Activated CD4-positive, alpha-beta T cell treated with anti-CD3 and anti-CD28 coated beads, Interleukin-2, amount 10 ng/mL, durations not matched to agents 24 days and 14 days (primary cell): Measurements from ENCODE around the gene TMEM44. TPM values are rescaled to one million over a fixed set of nuclear protein-coding genes. Genes with fewer than 3 reads are reported as not detected.
"Not testable (repeated sequence)": the region's sequence is repeated elsewhere in the genome, so short reads cannot be mapped to it uniquely, and the experiment has no call there.

ENCODE experiments used
- DNase-seq: peaks from one replicate; pipeline ENCODE4 v3.0.0; 2022
- H3K27ac Mint-ChIP-seq: one replicate; pipeline ENCODE4 v1.8.0; 2022; ENCODE audit warnings: mild to moderate bottlenecking, mixed read lengths
- H3K27me3 Mint-ChIP-seq: one replicate; pipeline ENCODE4 v1.8.0; 2022; ENCODE audit warnings: mixed read lengths
- H3K36me3 Mint-ChIP-seq: one replicate; pipeline ENCODE4 v1.8.0; 2022; ENCODE audit warnings: low read depth, mild to moderate bottlenecking, mixed read lengths
- H3K4me1 Mint-ChIP-seq: one replicate; pipeline ENCODE4 v1.8.0; 2021; ENCODE audit warnings: mixed read lengths
- H3K4me3 Mint-ChIP-seq: one replicate; pipeline ENCODE4 v1.8.0; 2022; ENCODE audit warnings: mild to moderate bottlenecking, moderate library complexity, mixed read lengths
- H3K9me3 Mint-ChIP-seq: one replicate; pipeline ENCODE4 v1.8.0; 2021; ENCODE audit warnings: mixed read lengths
- intact Hi-C: fragments of 100-400 bp; cut with micrococcal nuclease; formaldehyde crosslinking; loops from one replicate; pipeline ENCODE4 v1.15.1; 2023
- total RNA-seq: library from RNA; stranded (reverse); gene quantifications from 2 replicates; pipeline ENCODE4 v1.2.3, GENCODE V29; 2022

Gene TMEM44
- total RNA-seq, 1 donor from 2014 or later: 2.4 TPM

DNA sequence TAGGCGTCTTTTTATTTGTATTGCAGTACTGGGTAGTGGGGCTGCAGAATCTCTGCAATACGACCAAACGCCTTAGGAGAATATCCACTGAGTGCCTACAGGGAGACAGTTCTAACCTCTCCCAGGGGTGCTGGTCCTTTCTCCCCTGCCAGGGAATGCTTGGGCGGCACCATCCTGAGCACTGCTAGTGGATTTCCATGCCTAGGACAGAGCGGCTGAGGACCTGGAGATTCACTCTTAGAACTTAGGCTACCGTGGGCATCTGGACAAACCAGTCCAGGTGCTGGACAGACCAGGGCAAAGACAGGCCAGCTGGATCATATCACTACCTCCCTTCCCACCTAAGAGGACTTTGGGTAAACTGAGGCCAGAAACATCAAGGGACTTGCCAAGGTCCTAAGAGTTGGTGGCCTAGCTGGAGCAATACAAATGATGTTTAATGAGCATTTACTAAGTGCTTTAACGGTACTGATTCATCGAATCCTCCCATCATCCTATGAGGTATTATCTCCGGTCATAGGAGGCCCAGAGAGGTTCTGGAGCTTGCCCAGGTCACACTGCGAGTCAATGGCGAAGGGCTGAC is 902 bp downstream of the TMEM44 start:
- Mint-ChIP-seq H3K4me1 (peaks cover 5% of the 10 kb centered on the region), H3K9me3 (no peaks in the 10 kb centered on the region), H3K27me3 (no peaks in the 10 kb centered on the region), H3K27ac (no peak overlapping the region), H3K36me3 (peaks cover 3% of the 10 kb centered on the region), H3K4me3 (peak overlapping the region; percentile 88)
- DNase-seq: no peak
- intact Hi-C loops: no loop called here

DNA sequence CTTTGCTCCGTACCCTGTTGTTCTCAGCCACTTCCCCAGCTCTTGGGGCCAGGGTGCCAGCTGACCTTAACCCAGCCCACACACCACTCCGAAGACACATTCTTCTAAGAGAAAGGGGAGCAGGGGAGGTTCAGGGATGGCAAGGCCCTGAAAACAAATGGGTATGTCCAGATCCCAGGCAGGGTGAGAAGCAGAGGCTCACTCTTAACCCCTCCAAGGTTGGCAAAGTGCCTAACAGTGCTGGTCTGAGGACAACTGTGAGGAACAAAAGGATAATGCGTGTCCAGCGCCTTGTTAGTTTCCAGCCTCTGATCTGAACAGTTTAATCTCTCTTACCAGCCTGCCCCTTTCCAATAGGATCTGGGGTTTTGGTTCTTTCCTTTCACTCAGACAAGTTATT is 1.5 kb downstream of the TMEM44 start:
- Mint-ChIP-seq H3K9me3 (no peaks in the 10 kb centered on the region), H3K27me3 (no peaks in the 10 kb centered on the region), H3K4me3 (peak overlapping the region; percentile 88), H3K36me3 (peaks cover 3% of the 10 kb centered on the region), H3K4me1 (peaks cover 5% of the 10 kb centered on the region), H3K27ac (no peak overlapping the region)
- DNase-seq: no peak
- intact Hi-C loops: no loop called here

DNA sequence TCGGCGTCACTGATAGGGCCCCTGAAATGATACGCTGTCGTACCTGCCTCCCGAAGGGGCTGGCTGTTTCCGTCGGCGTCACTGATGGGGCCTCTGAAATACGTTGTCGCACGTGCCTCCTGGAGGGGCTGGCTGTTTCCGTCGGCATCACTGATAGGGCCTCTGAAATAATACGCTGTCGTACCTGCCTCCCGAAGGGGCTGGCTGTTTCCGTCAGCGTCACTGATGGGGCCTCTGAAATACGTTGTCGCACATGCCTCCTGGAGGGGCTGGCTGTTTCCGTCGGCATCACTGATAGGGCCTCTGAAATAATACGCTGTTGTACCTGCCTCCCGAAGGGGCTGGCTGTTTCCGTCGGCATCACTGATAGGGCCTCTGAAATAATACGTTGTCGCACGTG is 2.5 kb downstream of the TMEM44 start:
- H3K4me1 Mint-ChIP-seq, H3K27ac Mint-ChIP-seq, H3K4me3 Mint-ChIP-seq, H3K27me3 Mint-ChIP-seq, H3K36me3 Mint-ChIP-seq, DNase-seq, H3K9me3 Mint-ChIP-seq, intact Hi-C loops: not testable (repeated sequence)

DNA sequence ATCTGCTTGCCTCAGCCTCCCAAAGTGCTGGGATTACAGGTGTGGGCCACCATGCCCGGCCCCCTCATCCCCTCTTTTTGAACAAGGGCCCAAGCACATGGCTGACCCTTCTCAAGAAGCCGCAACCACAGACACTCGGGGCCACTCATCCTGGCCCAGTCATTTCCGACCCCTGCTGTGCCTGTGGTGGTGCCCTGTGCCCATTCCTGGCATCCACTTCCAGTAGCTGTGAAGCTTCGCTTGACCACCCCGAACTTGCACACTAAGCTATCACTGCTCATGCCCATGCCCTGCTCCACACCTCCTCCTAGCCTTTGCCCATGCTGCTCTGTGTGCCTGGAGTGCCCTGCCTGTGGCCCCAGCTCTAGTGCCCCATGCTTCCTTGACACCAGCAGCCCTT is 8.3 kb downstream of the TMEM44 start:
- Mint-ChIP-seq H3K4me1 (no peaks in the 10 kb centered on the region), H3K9me3 (no peaks in the 10 kb centered on the region), H3K27ac (no peak overlapping the region), H3K4me3 (no peak overlapping the region), H3K27me3 (no peaks in the 10 kb centered on the region), H3K36me3 (peaks cover 2% of the 10 kb centered on the region)
- intact Hi-C loops: no loop called here
- no peak for DNase-seq

DNA sequence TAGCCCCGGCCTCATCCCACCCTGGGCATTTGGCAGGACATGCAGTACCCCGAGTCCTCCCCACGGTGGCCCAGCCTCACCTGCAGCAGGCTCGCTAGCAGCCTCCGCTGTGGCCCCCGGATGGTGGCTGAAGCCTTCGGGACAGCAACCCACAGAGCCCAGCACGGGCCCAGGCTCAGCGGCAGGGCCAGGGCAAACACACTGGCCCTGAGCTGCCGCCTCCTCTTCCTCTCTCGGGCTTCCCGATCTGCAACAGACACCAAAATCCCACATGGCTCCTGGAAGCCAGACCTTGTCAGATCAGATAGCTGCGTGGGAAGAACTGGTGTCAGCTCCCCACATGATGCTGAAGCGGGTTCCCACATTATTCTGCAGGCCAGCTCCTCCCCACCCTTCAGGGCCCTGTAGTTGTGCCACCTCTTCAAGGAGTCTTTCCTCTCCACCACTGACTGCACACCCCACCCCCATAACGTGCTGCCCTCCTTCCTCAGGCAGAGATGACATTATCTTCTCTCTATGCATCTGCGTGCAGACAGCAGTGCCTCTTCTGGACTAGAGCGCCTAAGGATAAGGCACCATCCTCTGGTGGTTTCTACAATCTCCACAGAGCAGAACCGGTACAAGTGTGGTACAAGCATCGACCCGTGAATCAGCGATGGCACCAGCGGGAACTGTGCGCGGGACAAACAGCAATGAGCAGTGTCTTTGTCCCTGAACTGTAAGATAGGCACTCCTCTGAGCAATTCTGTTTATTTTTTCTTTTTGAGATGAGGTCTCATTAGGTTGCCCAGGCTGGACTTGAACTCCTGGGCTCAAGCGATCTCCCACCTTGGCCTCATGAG is 9.5 kb downstream of the TMEM44 start:
- Mint-ChIP-seq H3K4me3 (no peak overlapping the region), H3K27me3 (no peaks in the 10 kb centered on the region), H3K4me1 (no peaks in the 10 kb centered on the region), H3K9me3 (no peaks in the 10 kb centered on the region), H3K36me3 (peaks cover 2% of the 10 kb centered on the region), H3K27ac (no peak overlapping the region)
- DNase-seq: no peak
- intact Hi-C loops: no loop called here

DNA sequence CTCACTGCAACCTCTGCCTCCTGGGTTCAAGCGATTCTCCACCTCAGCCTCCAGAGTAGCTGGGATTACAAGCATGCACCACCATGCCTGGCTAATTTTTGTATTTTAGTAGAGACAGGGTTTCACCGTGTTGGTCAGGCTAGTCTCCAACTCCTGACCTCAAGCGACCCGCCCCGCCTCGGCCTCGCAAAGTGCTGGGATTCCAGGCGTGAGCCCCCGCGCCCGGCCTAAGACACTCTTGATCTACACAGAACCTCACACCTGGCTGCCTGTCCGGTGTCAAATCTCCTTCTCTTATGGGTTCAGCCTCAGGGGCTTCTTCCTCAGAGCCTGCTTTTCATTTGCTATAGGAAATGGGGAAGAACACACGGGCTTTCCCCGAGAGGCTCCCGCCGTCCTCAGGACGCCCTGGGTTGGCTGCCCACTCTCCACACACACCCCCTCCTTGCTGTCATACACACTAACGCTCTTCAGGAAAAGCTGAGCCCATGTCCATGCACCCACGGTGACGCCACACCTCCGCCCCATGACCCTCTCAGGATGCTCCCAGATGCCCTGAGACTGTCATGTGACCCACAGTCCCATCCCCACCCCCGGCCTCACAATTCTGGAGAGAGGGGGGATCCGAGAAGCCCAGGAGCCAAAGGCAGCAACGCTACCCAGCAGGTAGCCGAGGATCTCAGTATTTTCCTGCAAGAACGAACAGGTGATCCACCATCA is 10.4 kb downstream of the TMEM44 start:
- intact Hi-C loops: no loop called here
- no peaks in the 10 kb centered on the region for H3K9me3 Mint-ChIP-seq
- no peak overlapping the region for H3K27ac Mint-ChIP-seq
- H3K4me3 Mint-ChIP-seq: no peak overlapping the region
- DNase-seq: no peak
- H3K36me3 Mint-ChIP-seq: no peaks in the 10 kb centered on the region
- no peaks in the 10 kb centered on the region for H3K4me1 Mint-ChIP-seq
- no peaks in the 10 kb centered on the region for H3K27me3 Mint-ChIP-seq

DNA sequence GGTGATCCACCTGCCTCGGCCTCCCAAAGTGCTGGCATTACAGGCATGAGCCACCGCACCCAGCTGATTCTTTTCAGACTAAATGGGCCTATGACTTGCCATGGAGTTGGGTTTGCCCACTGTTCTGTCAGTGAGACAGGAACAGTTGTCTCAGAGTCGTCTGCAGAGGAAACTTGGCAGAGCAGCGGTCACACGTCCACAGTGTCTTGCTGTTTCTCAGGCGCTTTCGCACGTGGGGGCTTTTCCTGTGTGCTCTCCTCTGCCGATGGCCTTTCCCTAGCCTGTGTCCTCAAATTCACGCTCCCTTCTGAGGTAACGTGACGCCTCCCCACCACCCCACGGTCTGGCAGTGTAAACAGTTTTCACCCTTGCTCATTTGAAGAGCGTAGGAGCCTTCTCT is 11.3 kb downstream of the TMEM44 start:
- intact Hi-C loops: no loop called here
- Mint-ChIP-seq H3K9me3 (no peaks in the 10 kb centered on the region), H3K4me1 (no peaks in the 10 kb centered on the region), H3K4me3 (no peak overlapping the region), H3K27me3 (no peaks in the 10 kb centered on the region), H3K27ac (no peak overlapping the region), H3K36me3 (no peaks in the 10 kb centered on the region)
- DNase-seq: no peak

DNA sequence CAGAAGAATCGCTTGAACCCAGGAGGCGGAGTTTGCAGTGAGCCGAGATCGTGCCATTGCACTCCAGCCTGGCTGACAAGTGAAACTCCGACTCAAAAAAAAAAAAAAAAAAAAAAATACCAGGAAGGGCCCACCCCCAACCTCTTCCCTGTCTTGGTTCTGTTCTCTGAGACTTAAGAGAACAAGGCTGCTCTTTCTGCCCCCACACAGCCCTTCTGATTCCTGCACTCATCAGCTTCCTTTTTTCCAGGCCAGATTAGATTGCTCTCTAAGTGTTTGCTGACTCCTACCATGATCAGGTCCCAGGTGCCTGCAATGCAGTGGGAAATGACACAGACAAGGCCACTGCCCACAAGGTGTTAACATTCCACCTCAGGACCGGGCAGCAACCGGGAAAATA is 13.0 kb downstream of the TMEM44 start:
- no peaks in the 10 kb centered on the region for H3K9me3 Mint-ChIP-seq
- H3K36me3 Mint-ChIP-seq: no peaks in the 10 kb centered on the region
- no peaks in the 10 kb centered on the region for H3K4me1 Mint-ChIP-seq
- no peak overlapping the region for H3K27ac Mint-ChIP-seq
- intact Hi-C loops: no loop called here
- H3K4me3 Mint-ChIP-seq: no peak overlapping the region
- no peaks in the 10 kb centered on the region for H3K27me3 Mint-ChIP-seq
- DNase-seq: no peak

DNA sequence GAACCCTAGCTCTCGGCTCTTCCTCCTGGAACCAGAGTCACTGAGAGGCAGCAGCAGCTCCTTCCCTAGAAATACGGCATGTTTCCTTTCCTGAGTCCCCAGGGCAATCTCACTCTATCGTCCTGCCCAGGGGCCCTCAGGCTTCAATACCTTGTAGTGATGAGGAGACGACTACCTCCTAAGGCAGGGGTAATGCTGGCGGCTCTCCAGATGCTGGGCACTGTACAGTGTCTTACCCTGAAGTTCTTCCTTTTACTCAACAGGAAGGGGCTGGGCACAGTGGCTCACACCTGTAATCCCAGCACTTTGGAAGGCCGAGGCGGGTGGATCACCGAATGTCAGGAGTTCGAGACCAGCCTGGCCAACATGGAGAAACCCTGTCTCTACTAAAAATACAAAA is 13.5 kb downstream of the TMEM44 start:
- Mint-ChIP-seq H3K4me1 (no peaks in the 10 kb centered on the region), H3K27ac (no peak overlapping the region), H3K4me3 (no peak overlapping the region), H3K27me3 (no peaks in the 10 kb centered on the region), H3K9me3 (no peaks in the 10 kb centered on the region), H3K36me3 (no peaks in the 10 kb centered on the region)
- intact Hi-C loops: no loop called here
- no peak for DNase-seq

DNA sequence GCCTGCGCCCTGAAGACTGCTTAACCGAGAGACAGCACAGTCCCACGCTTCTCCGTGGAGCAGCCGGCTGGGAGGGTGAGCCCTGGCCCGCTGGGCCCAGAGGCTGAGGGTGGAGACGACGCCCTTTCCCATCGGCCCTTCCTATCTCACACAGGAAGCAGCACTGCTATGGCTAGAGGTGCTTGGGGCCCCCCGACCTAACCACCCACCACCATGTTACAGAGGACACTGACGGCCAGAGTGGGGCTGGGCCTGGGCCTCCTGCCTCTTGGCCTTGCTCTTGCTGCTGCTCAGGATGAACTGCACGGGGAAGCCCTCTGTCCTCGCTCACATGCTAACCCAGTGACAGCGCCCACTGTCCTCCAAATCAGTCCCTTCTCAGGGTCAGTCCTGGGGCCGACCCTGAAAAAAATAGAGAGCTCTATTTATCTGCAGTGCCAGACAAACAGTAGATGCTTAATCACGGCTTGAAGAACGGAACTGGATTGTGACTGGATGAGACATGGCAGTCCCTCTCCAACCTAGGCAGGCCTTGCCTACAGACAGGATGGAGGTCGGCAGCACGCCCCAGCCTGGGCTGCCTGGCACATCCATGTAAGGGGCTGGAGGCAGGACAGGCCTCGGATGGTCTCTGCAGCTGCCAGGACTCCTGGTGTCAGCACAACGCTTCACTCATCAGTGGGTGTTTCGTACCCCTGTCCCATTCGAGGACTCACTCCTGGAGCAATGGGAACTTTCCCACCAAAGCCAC is 14.2 kb downstream of the TMEM44 start:
- Mint-ChIP-seq H3K27me3 (no peaks in the 10 kb centered on the region), H3K4me1 (no peaks in the 10 kb centered on the region), H3K36me3 (no peaks in the 10 kb centered on the region), H3K27ac (no peak overlapping the region), H3K9me3 (no peaks in the 10 kb centered on the region), H3K4me3 (no peak overlapping the region)
- intact Hi-C loops: no loop called here
- DNase-seq: no peak

DNA sequence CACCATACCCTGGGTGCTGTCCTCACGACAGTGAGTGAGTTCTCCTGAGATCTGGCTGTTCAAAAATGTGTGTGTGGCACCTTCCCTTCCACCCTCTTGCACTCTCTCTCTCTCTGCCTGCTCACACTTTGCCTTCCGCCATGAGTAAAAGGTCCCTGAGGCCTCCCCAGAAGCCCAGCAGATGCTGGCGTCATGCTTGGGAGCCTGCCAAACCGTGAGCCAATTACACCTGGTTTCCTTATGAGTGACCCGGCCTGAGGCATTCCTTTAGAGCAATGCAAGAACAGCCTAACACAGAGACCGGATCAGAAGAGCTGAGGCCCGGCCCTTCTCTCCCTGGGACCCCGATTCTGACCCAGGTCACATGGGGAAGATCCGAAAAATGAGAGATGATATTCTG is 15.4 kb downstream of the TMEM44 start:
- H3K9me3 Mint-ChIP-seq: no peaks in the 10 kb centered on the region

DNA sequence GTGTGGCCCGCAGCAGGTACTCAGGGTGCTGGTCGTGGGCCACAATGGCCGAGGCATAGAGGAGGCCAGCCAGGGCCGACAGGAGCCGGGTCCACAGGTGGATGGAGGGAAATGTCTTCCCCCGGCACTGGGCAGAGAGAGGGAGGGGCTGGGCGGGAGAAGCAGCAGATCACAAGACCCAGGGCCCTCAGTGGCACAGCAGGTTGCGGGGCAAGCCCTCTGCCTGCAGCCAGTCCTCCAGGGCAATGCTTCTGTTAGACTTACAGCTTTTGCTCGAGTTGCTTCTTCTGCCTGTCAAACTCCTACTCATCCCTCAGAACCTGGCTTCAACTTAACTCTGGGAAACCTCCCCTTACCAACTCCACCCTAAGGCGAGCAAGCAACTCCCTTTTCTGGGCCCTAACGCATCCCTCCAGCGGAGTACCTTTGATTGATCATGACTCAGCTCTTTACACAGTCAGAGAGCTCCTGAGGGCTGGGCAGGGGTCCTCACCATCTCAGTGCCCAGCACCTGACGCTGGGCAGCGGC is 16.0 kb downstream of the TMEM44 start:
- intact Hi-C loops: no loop called here
- H3K36me3 Mint-ChIP-seq: no peaks in the 10 kb centered on the region
- H3K27me3 Mint-ChIP-seq: no peaks in the 10 kb centered on the region
- H3K9me3 Mint-ChIP-seq: no peaks in the 10 kb centered on the region
- H3K4me1 Mint-ChIP-seq: peaks cover 2% of the 10 kb centered on the region
- H3K4me3 Mint-ChIP-seq: no peak overlapping the region
- no peak overlapping the region for H3K27ac Mint-ChIP-seq
- no peak for DNase-seq

More for the DNA sequence above, 15.4 kb downstream of the TMEM44 start:
- Mint-ChIP-seq H3K27me3 (no peaks in the 10 kb centered on the region), H3K27ac (no peak overlapping the region), H3K4me3 (no peak overlapping the region), H3K4me1 (no peaks in the 10 kb centered on the region), H3K36me3 (no peaks in the 10 kb centered on the region)
- DNase-seq: no peak
- intact Hi-C loops: no loop called here

DNA sequence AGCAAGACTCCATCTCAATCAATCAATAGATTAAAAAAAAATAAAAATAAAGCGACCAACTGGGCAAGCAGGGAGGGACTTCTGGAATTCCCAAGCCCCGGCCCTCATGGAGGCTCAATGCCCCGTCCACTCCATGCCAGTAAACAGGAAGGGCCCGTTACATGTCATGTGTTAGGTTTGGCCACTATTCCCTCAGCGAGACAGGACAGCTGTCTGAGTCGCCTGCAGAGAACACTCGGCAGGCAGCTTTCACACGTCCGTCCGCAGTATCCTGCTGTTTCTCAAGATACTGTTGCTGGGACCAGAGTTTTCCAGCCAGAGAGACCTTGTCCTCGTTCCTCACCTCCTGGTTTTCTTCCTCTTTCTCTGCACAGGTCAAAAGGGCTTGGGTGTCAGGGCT is 18.0 kb downstream of the TMEM44 start:
- Mint-ChIP-seq H3K9me3 (no peaks in the 10 kb centered on the region), H3K4me1 (peaks cover 3% of the 10 kb centered on the region), H3K36me3 (no peaks in the 10 kb centered on the region), H3K4me3 (no peak overlapping the region), H3K27ac (no peak overlapping the region), H3K27me3 (no peaks in the 10 kb centered on the region)
- no peak for DNase-seq
- intact Hi-C loops: no loop called here

DNA sequence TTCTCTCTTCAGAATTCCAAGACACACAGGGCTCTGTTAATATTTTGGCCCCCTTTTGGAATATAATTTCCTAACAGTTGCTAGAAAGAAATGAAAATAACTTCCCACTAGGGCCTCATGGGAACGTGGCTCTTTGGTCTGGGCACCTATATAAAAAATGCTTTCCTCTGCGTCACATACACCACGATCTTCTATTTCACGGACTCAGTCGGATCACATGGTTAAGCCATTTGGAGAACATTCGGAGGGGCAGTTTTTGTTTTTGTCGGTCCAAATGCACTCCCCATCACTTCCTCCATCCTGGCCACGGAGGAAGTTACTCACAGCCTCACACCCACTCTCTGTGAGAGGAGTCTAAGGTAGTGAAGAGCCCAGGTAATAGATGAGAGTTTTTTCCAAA is 21.0 kb downstream of the TMEM44 start:
- H3K4me3 Mint-ChIP-seq: no peak overlapping the region
- no peak for DNase-seq
- H3K27me3 Mint-ChIP-seq: no peaks in the 10 kb centered on the region
- intact Hi-C loops: no loop called here
- H3K36me3 Mint-ChIP-seq: no peaks in the 10 kb centered on the region
- no peaks in the 10 kb centered on the region for H3K9me3 Mint-ChIP-seq
- H3K4me1 Mint-ChIP-seq: peaks cover 3% of the 10 kb centered on the region
- H3K27ac Mint-ChIP-seq: no peak overlapping the region
